ENCODE data around the gene PTDSS2. TPM values are rescaled to one million over a fixed set of nuclear protein-coding genes. Genes with fewer than 3 reads are reported as not detected.

The PTDSS2 gene
- total and polyA plus RNA-seq, 2 of the 13 experiments (the other 11 are each of a cell fraction or from before 2014, with no cell fraction given): 21.7 to 26.4 TPM

DNA sequence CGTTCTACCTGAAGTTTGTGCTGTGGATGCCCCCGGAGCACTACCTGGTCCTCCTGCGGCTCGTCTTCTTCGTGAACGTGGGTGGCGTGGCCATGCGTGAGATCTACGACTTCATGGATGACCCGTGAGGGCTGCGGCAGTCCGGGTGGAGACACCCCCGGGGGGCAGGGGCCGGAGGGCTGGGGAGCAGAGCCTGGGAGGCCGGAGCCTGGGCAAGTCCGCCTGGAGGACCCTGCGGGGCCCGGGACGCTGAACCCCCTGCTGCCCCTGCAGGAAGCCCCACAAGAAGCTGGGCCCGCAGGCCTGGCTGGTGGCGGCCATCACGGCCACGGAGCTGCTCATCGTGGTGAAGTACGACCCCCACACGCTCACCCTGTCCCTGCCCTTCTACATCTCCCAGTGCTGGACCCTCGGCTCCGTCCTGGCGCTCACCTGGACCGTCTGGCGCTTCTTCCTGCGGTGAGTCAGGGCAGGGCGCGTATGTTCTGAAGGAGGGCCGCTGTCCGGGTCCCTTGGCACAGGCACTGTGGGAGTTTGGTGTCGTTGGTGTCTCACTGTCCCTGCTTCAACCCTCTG is 39.6 kb downstream of the PTDSS2 start:
- Histone ChIP-seq H2AFZ (ENCODE audit: low read length) (no peak overlapping the region), H3K9ac (ENCODE audit: insufficient read depth, low read depth, low read length) (no peak overlapping the region), H3K9me3 (ENCODE audit: low read length) (no peaks in the 10 kb centered on the region), H3K4me1 (ENCODE audit: insufficient read depth, low read length) (no peaks in the 10 kb centered on the region), H3K4me3 (replicated peaks in 1 of 3; ENCODE audit: insufficient read depth in 1 of 3, low read depth in 2 of 3, low read length in 3 of 3) (no peak overlapping the region), H3K27ac (ENCODE audit: extremely low read length, insufficient read depth, low read length) (no peak overlapping the region), H3K27me3 (ENCODE audit: control insufficient read depth in 1 of 2, insufficient read depth in 2 of 2, low read length in 2 of 2) (no peaks in the 10 kb centered on the region), H3K36me3 (replicated peaks in 1 of 2; ENCODE audit: control insufficient read depth in 1 of 2, insufficient read depth in 2 of 2, low read length in 2 of 2) (peaks cover 10 to 14% of the 10 kb centered on the region in 2 experiments; a peak in 2 of 5 replicates), H3K79me2 (ENCODE audit: insufficient read depth, low read length) (peaks cover 3% of the 10 kb centered on the region), H4K20me1 (ENCODE audit: insufficient read depth, low read length) (no peaks in the 10 kb centered on the region), H3K4me2 (ENCODE audit: low read depth, low read length) (no peak overlapping the region)
- POLR2A ChIA-PET: no interaction called here
- intact Hi-C loops (cut with micrococcal nuclease; ENCODE audit: unreplicated experiment) (no loop called here), in situ Hi-C loops (cut with HindIII; ENCODE audit: extremely low pct_ligation_motif_present, low pct_unique_long_range_greater_than_20kb) (no loop called here)
- ATAC-seq: no peak
- no peak for DNase-seq (ENCODE audit: low spot score)
- no peak for FAIRE-seq
- WGBS (ENCODE audit: low lambda C conversion rate): over 99% methylated on average over 20 of the region's 37 CpGs
- no peak for TF ChIP-seq GABPA (IDR thresholded peaks at IDR 0.05; ENCODE audit: low read depth, low read length)
- no peak for TF ChIP-seq GABPA (CRISPR knock-in tag; IDR thresholded peaks at IDR 0.05; ENCODE audit: low read depth)
- TF ChIP-seq MEIS2 (CRISPR knock-in tag; IDR thresholded peaks at IDR 0.05): no peak
- no peak for TF ChIP-seq PAF1 (CRISPR knock-in tag; IDR thresholded peaks at IDR 0.05)
- TF ChIP-seq, protein P1, sequence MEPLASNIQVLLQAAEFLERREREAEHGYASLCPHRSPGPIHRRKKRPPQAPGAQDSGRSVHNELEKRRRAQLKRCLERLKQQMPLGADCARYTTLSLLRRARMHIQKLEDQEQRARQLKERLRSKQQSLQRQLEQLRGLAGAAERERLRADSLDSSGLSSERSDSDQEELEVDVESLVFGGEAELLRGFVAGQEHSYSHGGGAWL (CRISPR knock-in tag; IDR thresholded peaks at IDR 0.05): no peak
- CTCF ChIA-PET (ENCODE audit: low intra/inter-chr PET ratio, low total read pairs): no interaction called here
- BruUV-seq (replicated peaks): no TSS peak

DNA sequence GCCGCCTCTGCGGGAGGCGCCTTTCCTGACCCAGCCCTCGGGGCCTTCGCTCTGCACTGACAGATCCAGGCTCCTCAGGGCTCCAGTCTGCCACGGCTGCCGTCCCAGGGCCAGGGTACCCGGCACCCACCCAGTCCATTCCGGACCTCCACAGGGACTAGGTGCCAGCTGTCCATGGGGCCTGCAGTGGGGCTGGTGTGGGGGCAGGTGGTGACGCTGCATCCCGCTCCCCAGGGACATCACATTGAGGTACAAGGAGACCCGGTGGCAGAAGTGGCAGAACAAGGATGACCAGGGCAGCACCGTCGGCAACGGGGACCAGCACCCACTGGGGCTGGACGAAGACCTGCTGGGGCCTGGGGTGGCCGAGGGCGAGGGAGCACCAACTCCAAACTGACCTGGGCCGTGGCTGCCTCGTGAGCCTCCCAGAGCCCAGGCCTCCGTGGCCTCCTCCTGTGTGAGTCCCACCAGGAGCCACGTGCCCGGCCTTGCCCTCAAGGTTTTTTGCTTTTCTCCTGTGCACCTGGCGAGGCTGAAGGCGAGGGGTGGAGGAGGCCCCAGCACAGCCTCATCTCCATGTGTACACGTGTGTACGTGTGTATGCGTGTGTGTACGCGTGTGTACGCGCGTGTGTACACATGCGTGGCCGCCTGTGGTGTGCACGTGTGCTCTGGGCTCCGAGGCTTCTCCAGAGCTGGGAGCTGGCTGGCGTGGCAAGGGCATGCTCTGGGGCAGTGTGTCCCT is 40.3 kb downstream of the PTDSS2 start:
- Histone ChIP-seq H3K4me3 (replicated peaks in 1 of 3; ENCODE audit: insufficient read depth in 1 of 3, low read depth in 2 of 3, low read length in 3 of 3) (no peak overlapping the region), H3K79me2 (ENCODE audit: insufficient read depth, low read length) (peaks cover under 1% of the 10 kb centered on the region), H2AFZ (ENCODE audit: low read length) (no peak overlapping the region), H3K27me3 (ENCODE audit: control insufficient read depth in 1 of 2, insufficient read depth in 2 of 2, low read length in 2 of 2) (no peaks in the 10 kb centered on the region), H3K36me3 (replicated peaks in 1 of 2; ENCODE audit: control insufficient read depth in 1 of 2, insufficient read depth in 2 of 2, low read length in 2 of 2) (peaks cover 10 to 16% of the 10 kb centered on the region in 2 experiments; a peak in 2 of 5 replicates), H3K4me1 (ENCODE audit: insufficient read depth, low read length) (no peaks in the 10 kb centered on the region), H3K27ac (ENCODE audit: extremely low read length, insufficient read depth, low read length) (no peak overlapping the region), H3K9ac (ENCODE audit: insufficient read depth, low read depth, low read length) (no peak overlapping the region), H4K20me1 (ENCODE audit: insufficient read depth, low read length) (no peaks in the 10 kb centered on the region), H3K9me3 (ENCODE audit: low read length) (no peaks in the 10 kb centered on the region), H3K4me2 (ENCODE audit: low read depth, low read length) (no peak overlapping the region)
- BruUV-seq (replicated peaks): no TSS peak
- ChIA-PET CTCF (ENCODE audit: low intra/inter-chr PET ratio, low total read pairs) (no interaction called here), POLR2A (no interaction called here)
- 98% methylated on average over 28 of the region's 38 CpGs for WGBS (ENCODE audit: low lambda C conversion rate)
- in situ Hi-C loops (cut with HindIII; ENCODE audit: extremely low pct_ligation_motif_present, low pct_unique_long_range_greater_than_20kb) (no loop called here), intact Hi-C loops (cut with micrococcal nuclease; ENCODE audit: unreplicated experiment) (no loop called here)
- FAIRE-seq: no peak
- ATAC-seq: no peak
- no peak for DNase-seq (ENCODE audit: low spot score)
- TF ChIP-seq ZNF678 (CRISPR knock-in tag; IDR thresholded peaks at IDR 0.05) (no peak), RFXAP (CRISPR knock-in tag; IDR thresholded peaks at IDR 0.05; ENCODE audit: borderline replicate concordance) (no peak), TOE1 (CRISPR knock-in tag; IDR thresholded peaks at IDR 0.05) (no peak), ZFP37 (CRISPR knock-in tag; IDR thresholded peaks at IDR 0.05; ENCODE audit: borderline replicate concordance) (no peak), SRSF1 (optimal IDR thresholded peaks at IDR 0.05; ENCODE audit: low read depth, low read length) (no peak), ZNF335 (CRISPR knock-in tag; IDR thresholded peaks at IDR 0.05) (no peak)
- TF ChIP-seq, protein P2, sequence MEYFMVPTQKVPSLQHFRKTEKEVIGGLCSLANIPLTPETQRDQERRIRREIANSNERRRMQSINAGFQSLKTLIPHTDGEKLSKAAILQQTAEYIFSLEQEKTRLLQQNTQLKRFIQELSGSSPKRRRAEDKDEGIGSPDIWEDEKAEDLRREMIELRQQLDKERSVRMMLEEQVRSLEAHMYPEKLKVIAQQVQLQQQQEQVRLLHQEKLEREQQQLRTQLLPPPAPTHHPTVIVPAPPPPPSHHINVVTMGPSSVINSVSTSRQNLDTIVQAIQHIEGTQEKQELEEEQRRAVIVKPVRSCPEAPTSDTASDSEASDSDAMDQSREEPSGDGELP (IDR thresholded peaks at IDR 0.05; ENCODE audit: borderline replicate concordance, low read depth): no peak
- TF ChIP-seq, protein P3, sequence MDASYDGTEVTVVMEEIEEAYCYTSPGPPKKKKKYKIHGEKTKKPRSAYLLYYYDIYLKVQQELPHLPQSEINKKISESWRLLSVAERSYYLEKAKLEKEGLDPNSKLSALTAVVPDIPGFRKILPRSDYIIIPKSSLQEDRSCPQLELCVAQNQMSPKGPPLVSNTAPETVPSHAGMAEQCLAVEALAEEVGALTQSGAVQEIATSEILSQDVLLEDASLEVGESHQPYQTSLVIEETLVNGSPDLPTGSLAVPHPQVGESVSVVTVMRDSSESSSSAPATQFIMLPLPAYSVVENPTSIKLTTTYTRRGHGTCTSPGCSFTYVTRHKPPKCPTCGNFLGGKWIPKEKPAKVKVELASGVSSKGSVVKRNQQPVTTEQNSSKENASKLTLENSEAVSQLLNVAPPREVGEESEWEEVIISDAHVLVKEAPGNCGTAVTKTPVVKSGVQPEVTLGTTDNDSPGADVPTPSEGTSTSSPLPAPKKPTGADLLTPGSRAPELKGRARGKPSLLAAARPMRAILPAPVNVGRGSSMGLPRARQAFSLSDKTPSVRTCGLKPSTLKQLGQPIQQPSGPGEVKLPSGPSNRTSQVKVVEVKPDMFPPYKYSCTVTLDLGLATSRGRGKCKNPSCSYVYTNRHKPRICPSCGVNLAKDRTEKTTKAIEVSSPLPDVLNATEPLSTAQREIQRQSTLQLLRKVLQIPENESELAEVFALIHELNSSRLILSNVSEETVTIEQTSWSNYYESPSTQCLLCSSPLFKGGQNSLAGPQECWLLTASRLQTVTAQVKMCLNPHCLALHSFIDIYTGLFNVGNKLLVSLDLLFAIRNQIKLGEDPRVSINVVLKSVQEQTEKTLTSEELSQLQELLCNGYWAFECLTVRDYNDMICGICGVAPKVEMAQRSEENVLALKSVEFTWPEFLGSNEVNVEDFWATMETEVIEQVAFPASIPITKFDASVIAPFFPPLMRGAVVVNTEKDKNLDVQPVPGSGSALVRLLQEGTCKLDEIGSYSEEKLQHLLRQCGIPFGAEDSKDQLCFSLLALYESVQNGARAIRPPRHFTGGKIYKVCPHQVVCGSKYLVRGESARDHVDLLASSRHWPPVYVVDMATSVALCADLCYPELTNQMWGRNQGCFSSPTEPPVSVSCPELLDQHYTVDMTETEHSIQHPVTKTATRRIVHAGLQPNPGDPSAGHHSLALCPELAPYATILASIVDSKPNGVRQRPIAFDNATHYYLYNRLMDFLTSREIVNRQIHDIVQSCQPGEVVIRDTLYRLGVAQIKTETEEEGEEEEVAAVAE (CRISPR knock-in tag; IDR thresholded peaks at IDR 0.05; ENCODE audit: borderline replicate concordance): no peak
